Large intestine (tissue), 3 donors: ENCODE measurements around the gene IFNLR1. TPM values are rescaled to one million over a fixed set of nuclear protein-coding genes. Genes with fewer than 3 reads are reported as not detected.

Experiments
- DNase-seq, 2 donors: peaks; one replicate each; pipeline versions ENCODE4 v3.0.0 to v3.0.0-alpha.2; 2013
- H3K27ac ChIP-seq: one replicate; pipeline ENCODE4 v1.5.1; 2013; ENCODE audit warnings: low read length
- H3K27me3 ChIP-seq: 2 replicates; pipeline ENCODE4 v1.6.1; 2013; ENCODE audit warnings: low read length; ENCODE audit not compliant: control insufficient read depth, insufficient read depth
- H3K36me3 ChIP-seq: 2 replicates; pipeline ENCODE4 v1.6.1; 2013; ENCODE audit warnings: low read length; ENCODE audit not compliant: control insufficient read depth, insufficient read depth
- H3K4me1 ChIP-seq: one replicate; pipeline ENCODE4 v1.6.1; 2013; ENCODE audit warnings: low read length; ENCODE audit not compliant: control insufficient read depth, insufficient read depth
- H3K4me3 ChIP-seq: one replicate; pipeline ENCODE4 v1.5.1; 2013; ENCODE audit warnings: low read length
- H3K9me3 ChIP-seq: one replicate; pipeline ENCODE4 v1.6.1; 2013; ENCODE audit warnings: mild to moderate bottlenecking, low read depth, low read length, moderate library complexity; ENCODE audit not compliant: control insufficient read depth
- WGBS: methylation state at CpG from one replicate; pipeline ENCODE4 v1.1.5; 2013; ENCODE audit warnings: low lambda C conversion rate; ENCODE audit not compliant: insufficient coverage; 5-methylcytosine and 5-hydroxymethylcytosine counted together
- polyA plus RNA-seq: library from polyadenylated mRNA; unstranded; fragments of 120-200 nt; gene quantifications from one replicate; pipeline ENCODE4 v1.2.1, GENCODE V29; 2013

Gene IFNLR1
- polyA plus RNA-seq, 1 donor, result 11.7 TPM

- Histone ChIP-seq H3K4me1 (peaks cover 18% of the 10 kb centered on the region), H3K9me3 (no peaks in the 10 kb centered on the region), H3K27ac (no peak overlapping the region), H3K4me3 (no peak overlapping the region), H3K27me3 (no peaks in the 10 kb centered on the region), H3K36me3 (peaks cover 73% of the 10 kb centered on the region)
- no peak for DNase-seq
- no CpG with 5 or more reads among the region's 2 CpGs for WGBS
These were observed 62.1 kb downstream of the IFNLR1 start for GRCh38 chr1:24124980-24125379.

GRCh38 chr1:24123611-24124010 is 63.5 kb downstream of the IFNLR1 start:
- Histone ChIP-seq H3K4me3 (no peak overlapping the region), H3K27ac (no peak overlapping the region), H3K4me1 (peaks cover 31% of the 10 kb centered on the region), H3K27me3 (no peaks in the 10 kb centered on the region), H3K9me3 (no peaks in the 10 kb centered on the region), H3K36me3 (peaks cover 61% of the 10 kb centered on the region)
- DNase-seq, result no peak
- no CpG with 5 or more reads among the region's 6 CpGs for WGBS

GRCh38 chr1:24122776-24123175 is 64.3 kb downstream of the IFNLR1 start:
- Histone ChIP-seq H3K36me3 (peaks cover 54% of the 10 kb centered on the region), H3K27me3 (no peaks in the 10 kb centered on the region), H3K27ac (no peak overlapping the region), H3K4me1 (peaks cover 39% of the 10 kb centered on the region), H3K4me3 (no peak overlapping the region), H3K9me3 (no peaks in the 10 kb centered on the region)
- WGBS, result no CpG with 5 or more reads among the region's 7 CpGs
- no peak for DNase-seq

- no peaks in the 10 kb centered on the region for H3K9me3 ChIP-seq
- H3K27ac ChIP-seq, result peak overlapping the region; percentile 99
- H3K36me3 ChIP-seq, result peaks cover 46% of the 10 kb centered on the region
- no peaks in the 10 kb centered on the region for H3K27me3 ChIP-seq
- WGBS, result no CpG with 5 or more reads among the region's 14 CpGs
- DNase-seq, result no peak
- H3K4me3 ChIP-seq, result no peak overlapping the region
- peaks cover 53% of the 10 kb centered on the region for H3K4me1 ChIP-seq
These were observed 65.7 kb downstream of the IFNLR1 start for GRCh38 chr1:24121406-24121805.

GRCh38 chr1:24120965-24121364 is 66.1 kb downstream of the IFNLR1 start:
- Histone ChIP-seq H3K4me1 (peaks cover 57% of the 10 kb centered on the region), H3K9me3 (no peaks in the 10 kb centered on the region), H3K27ac (peak overlapping the region; percentile 99), H3K4me3 (no peak overlapping the region), H3K27me3 (no peaks in the 10 kb centered on the region), H3K36me3 (peaks cover 41% of the 10 kb centered on the region)
- no peak for DNase-seq
- no CpG with 5 or more reads among the region's 3 CpGs for WGBS

- H3K4me1 ChIP-seq, result peaks cover 57% of the 10 kb centered on the region
- no CpG with 5 or more reads among the region's 17 CpGs for WGBS
- H3K27me3 ChIP-seq, result no peaks in the 10 kb centered on the region
- H3K4me3 ChIP-seq, result no peak overlapping the region
- H3K36me3 ChIP-seq, result peaks cover 34% of the 10 kb centered on the region
- peak overlapping the region; percentile 99 for H3K27ac ChIP-seq
- DNase-seq, result peak; percentile 97 to 99
- no peaks in the 10 kb centered on the region for H3K9me3 ChIP-seq
These were observed 67.0 kb downstream of the IFNLR1 start for GRCh38 chr1:24119859-24120756.

GRCh38 chr1:24119489-24119858 is 67.6 kb downstream of the IFNLR1 start:
- Histone ChIP-seq H3K4me1 (peaks cover 63% of the 10 kb centered on the region), H3K4me3 (no peak overlapping the region), H3K27me3 (no peaks in the 10 kb centered on the region), H3K9me3 (no peaks in the 10 kb centered on the region), H3K27ac (peak overlapping the region; percentile 99), H3K36me3 (peaks cover 27% of the 10 kb centered on the region)
- 20% methylated on average over 1 of the region's 5 CpGs for WGBS
- DNase-seq, result no peak

GRCh38 chr1:24118410-24119242 is 68.5 kb downstream of the IFNLR1 start:
- no peak overlapping the region for H3K4me3 ChIP-seq
- no peaks in the 10 kb centered on the region for H3K27me3 ChIP-seq
- peaks cover 68% of the 10 kb centered on the region for H3K4me1 ChIP-seq
- H3K27ac ChIP-seq, result peak overlapping the region; percentile 99
- DNase-seq, result peak; percentile 93 to 97
- peaks cover 19% of the 10 kb centered on the region for H3K36me3 ChIP-seq
- WGBS, result no CpG with 5 or more reads among the region's 8 CpGs
- no peaks in the 10 kb centered on the region for H3K9me3 ChIP-seq

GRCh38 chr1:24117722-24118409 is 69.2 kb downstream of the IFNLR1 start:
- Histone ChIP-seq H3K36me3 (peaks cover 13% of the 10 kb centered on the region), H3K27me3 (no peaks in the 10 kb centered on the region), H3K4me3 (no peak overlapping the region), H3K4me1 (peaks cover 73% of the 10 kb centered on the region), H3K27ac (peak overlapping the region; percentile 99), H3K9me3 (no peaks in the 10 kb centered on the region)
- peak; percentile 89 to 91 for DNase-seq
- no CpG with 5 or more reads among the region's 14 CpGs for WGBS

GRCh38 chr1:24117132-24117531 is 70.0 kb downstream of the IFNLR1 start:
- Histone ChIP-seq H3K4me1 (peaks cover 76% of the 10 kb centered on the region), H3K27ac (peak overlapping the region; percentile 99), H3K9me3 (no peaks in the 10 kb centered on the region), H3K36me3 (peaks cover 13% of the 10 kb centered on the region), H3K4me3 (no peak overlapping the region), H3K27me3 (no peaks in the 10 kb centered on the region)
- WGBS, result no CpG with 5 or more reads among the region's 2 CpGs
- no peak for DNase-seq
